CD4-positive, alpha-beta memory T cell (primary cell): ENCODE results near the gene SLC22A17. TPM values are rescaled to one million over a fixed set of nuclear protein-coding genes. Genes with fewer than 3 reads are reported as not detected.

Experiments
- CTCF ChIA-PET: fragments of 350-600 bp; sonication (Branson Sonifier 250); formaldehyde crosslinking; loops from one replicate; lab custom pipeline; 2021; ENCODE audit warnings: inconsistent platforms; ENCODE audit not compliant: partially characterized antibody; lab: Charles Lee
- POLR2A ChIA-PET: fragments of 350-600 bp; sonication (Branson Sonifier 250); formaldehyde crosslinking; loops from one replicate; lab custom pipeline; 2021; ENCODE audit not compliant: partially characterized antibody; lab: Charles Lee
- DNase-seq, 5 donors: peaks; one replicate each; pipeline versions ENCODE4 v3.0.0 to v3.0.0-alpha.2; 2020 to 2022; ENCODE audit warnings: mixed read lengths in 1 of 5
- H3K27ac ChIP-seq: one replicate; pipeline ENCODE4 v1.7.0; 2013; ENCODE audit warnings: low read depth, low read length
- H3K27me3 ChIP-seq: 2 replicates; pipeline ENCODE4 v1.7.0; 2013; ENCODE audit warnings: mild to moderate bottlenecking, low read length, moderate library complexity; ENCODE audit not compliant: insufficient read depth
- H3K36me3 ChIP-seq: 2 replicates; pipeline ENCODE4 v1.7.0; 2013; ENCODE audit warnings: mild to moderate bottlenecking, low read length, moderate library complexity; ENCODE audit not compliant: insufficient read depth
- H3K4me1 ChIP-seq: 2 replicates; pipeline ENCODE4 v1.7.0; 2013; ENCODE audit warnings: mild to moderate bottlenecking, low read length, moderate library complexity; ENCODE audit not compliant: insufficient read depth
- H3K4me3 ChIP-seq, 2 donors: one replicate each; pipeline ENCODE4 v1.7.0; 2013; ENCODE audit warnings: low read length in 2 of 2, mild to moderate bottlenecking in 1 of 2
- H3K9me3 ChIP-seq, 2 donors: one replicate each; pipeline ENCODE4 v1.7.0; 2013; ENCODE audit warnings: low read length in 2 of 2, control low read depth in 1 of 2; ENCODE audit not compliant: control insufficient read depth in 1 of 2
- H3K27ac Mint-ChIP-seq, 7 donors: one replicate each; pipeline ENCODE4 v1.8.0; 2020 to 2021; ENCODE audit warnings: mixed read lengths in 7 of 7, mild to moderate bottlenecking in 6 of 7, inconsistent platforms in 3 of 7, moderate library complexity in 3 of 7
- H3K27me3 Mint-ChIP-seq, 2 donors: one replicate each; pipeline ENCODE4 v1.8.0; 2020 to 2021; ENCODE audit warnings: mixed read lengths in 2 of 2
- H3K36me3 Mint-ChIP-seq, 2 donors: one replicate each; pipeline ENCODE4 v1.8.0; 2020 to 2021; ENCODE audit warnings: mixed read lengths in 2 of 2, inconsistent platforms in 1 of 2, mild to moderate bottlenecking in 1 of 2
- H3K4me1 Mint-ChIP-seq, 4 donors: one replicate each; pipeline ENCODE4 v1.8.0; 2020 to 2021; ENCODE audit warnings: mixed read lengths in 4 of 4, mild to moderate bottlenecking in 1 of 4
- H3K4me3 Mint-ChIP-seq, 8 donors: one replicate each; pipeline ENCODE4 v1.8.0; 2020 to 2021; ENCODE audit warnings: mixed read lengths in 8 of 8, mild to moderate bottlenecking in 7 of 8, moderate library complexity in 6 of 8, inconsistent platforms in 3 of 8
- H3K9me3 Mint-ChIP-seq, 8 donors: one replicate each; pipeline ENCODE4 v1.8.0; 2020 to 2021; ENCODE audit warnings: mixed read lengths in 8 of 8, mild to moderate bottlenecking in 5 of 8, inconsistent platforms in 3 of 8, moderate library complexity in 1 of 8
- intact Hi-C: fragments of 100-400 bp; cut with micrococcal nuclease; formaldehyde crosslinking; loops from one replicate; pipeline ENCODE4 v1.15.1; 2023
- polyA plus RNA-seq, 2 donors: library from polyadenylated mRNA; unstranded; fragments of 300-500 nt; fragmentation: Illumina TruSeq; gene quantifications; one replicate each; pipeline ENCODE4 v1.2.3, GENCODE V29; 2021
- total RNA-seq, 2 experiments: library from RNA; stranded (reverse); gene quantifications; one replicate each; pipeline ENCODE4 v1.2.3, GENCODE V29; 2021

The SLC22A17 gene
- total and polyA plus RNA-seq, 4 experiments from 2014 or later = 2.9 to 21.1 (median 11.9) TPM

GRCh38 chr14:23360496-23360895 is 7.8 kb upstream of the SLC22A17 start:
- peaks cover 20 to 23% of the 10 kb centered on the region in 2 donors for H3K27me3 Mint-ChIP-seq
- Histone ChIP-seq H3K4me3 (no peak overlapping the region), H3K4me1 (no peaks in the 10 kb centered on the region), H3K36me3 (no peaks in the 10 kb centered on the region), H3K27ac (no peak overlapping the region), H3K9me3 (no peaks in the 10 kb centered on the region), H3K27me3 (peaks cover 6% of the 10 kb centered on the region)
- ChIA-PET CTCF (interaction anchor here (1.1 to 1.8 kb wide), 3 partner anchors 9 to 33 kb away, joined by 4 to 7 read pairs (median 4); no protein-coding TSS in a partner anchor), POLR2A (no interaction called here)
- H3K4me1 Mint-ChIP-seq = no peaks in the 10 kb centered on the region
- H3K27ac Mint-ChIP-seq = no peak overlapping the region
- H3K36me3 Mint-ChIP-seq = no peaks in the 10 kb centered on the region
- H3K4me3 Mint-ChIP-seq = no peak overlapping the region
- no peaks in the 10 kb centered on the region for H3K9me3 Mint-ChIP-seq
- DNase-seq = no peak
- intact Hi-C loops = no loop called here

DNA sequence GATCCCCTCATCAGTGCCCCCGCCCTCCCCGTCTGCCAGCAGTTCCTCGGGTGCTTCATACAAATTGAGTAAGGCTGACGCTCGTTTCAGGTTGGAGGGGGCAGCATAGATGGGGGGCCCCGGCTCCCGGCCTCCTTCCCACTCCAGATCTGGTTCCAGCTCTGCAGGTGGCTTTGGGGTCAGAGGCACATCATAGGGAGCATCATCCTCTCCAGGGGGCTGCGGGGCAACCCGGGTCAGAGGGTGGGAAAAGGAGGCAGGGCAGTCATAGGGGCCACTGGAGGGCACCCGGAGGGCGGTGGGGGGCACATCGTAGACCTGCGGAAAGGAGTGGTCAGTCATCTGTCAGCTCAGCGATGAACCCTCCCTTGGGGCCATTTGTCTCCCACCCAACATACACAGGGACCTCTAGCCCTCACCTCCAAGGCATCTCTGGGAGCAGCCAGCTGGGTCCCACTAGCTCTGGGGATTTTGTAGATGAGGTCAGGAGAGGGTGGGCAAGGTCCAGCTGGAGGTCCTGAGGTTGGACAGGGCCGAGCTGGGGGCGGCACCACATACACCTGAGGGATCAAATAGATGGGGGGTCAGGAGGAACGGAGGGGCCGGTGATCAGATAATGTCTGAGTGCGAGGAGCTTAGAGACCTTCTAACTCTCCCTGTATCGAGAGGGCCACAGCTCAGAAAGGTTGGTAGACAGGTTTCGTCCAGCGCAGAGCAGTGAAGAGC is 7.2 kb upstream of the SLC22A17 start:
- Mint-ChIP-seq H3K27ac (no peak overlapping the region), H3K9me3 (no peaks in the 10 kb centered on the region), H3K4me1 (no peaks in the 10 kb centered on the region), H3K4me3 (no peak overlapping the region), H3K36me3 (no peaks in the 10 kb centered on the region), H3K27me3 (peaks cover 23 to 28% of the 10 kb centered on the region in 2 donors)
- ChIA-PET POLR2A (no interaction called here), CTCF (interaction anchor here (1.1 to 1.8 kb wide), 2 partner anchors 10 to 20 kb away, joined by 4 to 7 read pairs; no protein-coding TSS in a partner anchor)
- intact Hi-C loops = no loop called here
- H3K4me1 ChIP-seq = no peaks in the 10 kb centered on the region
- H3K27ac ChIP-seq = no peak overlapping the region
- DNase-seq = no peak
- no peaks in the 10 kb centered on the region for H3K9me3 ChIP-seq
- no peak overlapping the region for H3K4me3 ChIP-seq
- H3K36me3 ChIP-seq = no peaks in the 10 kb centered on the region
- peaks cover 6% of the 10 kb centered on the region for H3K27me3 ChIP-seq

- peaks cover 2% of the 10 kb centered on the region for H3K27me3 ChIP-seq
- no peak overlapping the region for H3K4me3 ChIP-seq
- no peaks in the 10 kb centered on the region for H3K4me1 ChIP-seq
- intact Hi-C loops = no loop called here
- no peaks in the 10 kb centered on the region for H3K9me3 ChIP-seq
- Mint-ChIP-seq H3K4me1 (no peaks in the 10 kb centered on the region), H3K27ac (no peak overlapping the region), H3K4me3 (no peak overlapping the region), H3K36me3 (no peaks in the 10 kb centered on the region), H3K27me3 (peaks cover 21 to 27% of the 10 kb centered on the region in 2 donors), H3K9me3 (no peaks in the 10 kb centered on the region)
- no peak for DNase-seq
- H3K27ac ChIP-seq = no peak overlapping the region
- H3K36me3 ChIP-seq = no peaks in the 10 kb centered on the region
- ChIA-PET POLR2A (no interaction called here), CTCF (no interaction called here)
These were observed 6.5 kb upstream of the SLC22A17 start for GRCh38 chr14:23359167-23359626.

DNA sequence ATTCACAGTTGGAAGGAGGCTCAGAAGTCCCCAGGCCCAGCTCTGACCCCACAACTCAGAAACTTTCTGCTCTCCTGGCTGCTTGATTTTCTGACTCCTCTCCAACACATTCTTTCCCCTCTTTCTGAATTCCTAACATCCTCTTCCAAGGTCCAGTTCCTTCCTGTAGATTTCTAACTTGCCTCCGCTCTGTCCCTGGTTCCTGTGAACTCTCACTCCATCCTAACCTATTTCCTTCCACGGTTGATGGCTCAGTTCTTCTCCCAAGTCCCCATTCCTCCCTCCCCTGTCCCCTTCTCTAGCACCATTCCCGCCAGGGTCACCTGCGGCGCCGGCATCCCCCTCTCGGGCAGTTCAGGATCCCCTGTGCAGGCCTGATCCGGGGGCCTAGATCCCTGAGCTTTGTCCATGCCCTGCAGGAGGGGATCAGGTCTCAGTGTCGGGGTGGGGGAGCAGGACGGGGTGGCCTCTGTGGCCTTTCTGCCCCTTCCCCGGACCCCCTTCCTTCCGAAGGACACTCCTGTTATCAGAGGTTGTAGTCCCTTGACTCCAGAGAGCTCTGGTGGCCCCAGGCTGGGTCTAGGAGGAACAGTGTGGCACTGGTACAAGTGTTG is 6.0 kb upstream of the SLC22A17 start:
- Mint-ChIP-seq H3K27ac (no peak overlapping the region), H3K9me3 (no peaks in the 10 kb centered on the region), H3K36me3 (no peaks in the 10 kb centered on the region), H3K4me1 (peaks cover 0 to 3% (median under 1%) of the 10 kb centered on the region in 4 donors), H3K27me3 (peaks cover 23 to 30% of the 10 kb centered on the region in 2 donors), H3K4me3 (no peak overlapping the region)
- Histone ChIP-seq H3K4me1 (no peaks in the 10 kb centered on the region), H3K27me3 (peaks cover 4% of the 10 kb centered on the region), H3K27ac (no peak overlapping the region), H3K36me3 (no peaks in the 10 kb centered on the region), H3K9me3 (no peaks in the 10 kb centered on the region), H3K4me3 (no peak overlapping the region)
- intact Hi-C loops = no loop called here
- CTCF ChIA-PET = interaction anchor here (1.1 kb wide), 1 partner anchor 32 kb away, joined by 3 read pairs; no protein-coding TSS in a partner anchor
- POLR2A ChIA-PET = no interaction called here
- no peak for DNase-seq

DNA sequence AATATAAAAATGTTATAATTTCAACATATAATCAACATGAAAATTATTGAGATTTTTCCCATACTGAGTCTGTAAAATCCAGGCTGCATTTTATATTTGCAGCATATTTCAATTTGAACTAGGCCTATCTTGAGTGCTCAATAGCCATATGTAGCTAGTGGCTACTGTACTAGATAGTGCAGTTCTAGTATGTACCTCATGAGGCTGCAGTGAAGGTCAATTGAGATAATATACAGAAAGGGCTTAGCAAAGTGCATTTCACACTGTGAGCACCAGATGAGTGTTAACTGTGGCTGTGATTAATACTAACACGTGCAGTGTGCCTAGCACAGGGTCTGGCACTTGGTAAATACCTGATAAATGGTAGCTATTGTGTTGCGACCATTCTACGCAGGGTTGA is 5.4 kb upstream of the SLC22A17 start:
- Histone ChIP-seq H3K4me3 (no peak overlapping the region), H3K9me3 (no peaks in the 10 kb centered on the region), H3K27me3 (peaks cover 4% of the 10 kb centered on the region), H3K36me3 (no peaks in the 10 kb centered on the region), H3K4me1 (no peaks in the 10 kb centered on the region), H3K27ac (no peak overlapping the region)
- DNase-seq = no peak
- Mint-ChIP-seq H3K27me3 (peaks cover 24 to 32% of the 10 kb centered on the region in 2 donors), H3K27ac (no peak overlapping the region), H3K4me3 (no peak overlapping the region), H3K9me3 (no peaks in the 10 kb centered on the region), H3K4me1 (peaks cover 2 to 9% (median 3%) of the 10 kb centered on the region in 4 donors), H3K36me3 (no peaks in the 10 kb centered on the region)
- ChIA-PET CTCF (interaction anchor here (1.1 kb wide), 1 partner anchor 31 kb away, joined by 3 read pairs; no protein-coding TSS in a partner anchor), POLR2A (no interaction called here)
- intact Hi-C loops = no loop called here

GRCh38 chr14:23357261-23357660 is 4.6 kb upstream of the SLC22A17 start:
- no peak overlapping the region for H3K27ac Mint-ChIP-seq
- H3K36me3 Mint-ChIP-seq = no peaks in the 10 kb centered on the region
- CTCF ChIA-PET = interaction anchor here (1.1 kb wide), 1 partner anchor 31 kb away, joined by 3 read pairs; no protein-coding TSS in a partner anchor
- no peak for DNase-seq
- Histone ChIP-seq H3K36me3 (no peaks in the 10 kb centered on the region), H3K4me1 (no peaks in the 10 kb centered on the region), H3K4me3 (no peak overlapping the region), H3K27me3 (peaks cover 4% of the 10 kb centered on the region), H3K9me3 (no peaks in the 10 kb centered on the region), H3K27ac (no peak overlapping the region)
- no peaks in the 10 kb centered on the region for H3K9me3 Mint-ChIP-seq
- POLR2A ChIA-PET = no interaction called here
- H3K4me1 Mint-ChIP-seq = peaks cover 4 to 13% (median 7%) of the 10 kb centered on the region in 4 donors
- no peak overlapping the region for H3K4me3 Mint-ChIP-seq
- peaks cover 27 to 35% of the 10 kb centered on the region in 2 donors for H3K27me3 Mint-ChIP-seq
- intact Hi-C loops = no loop called here

DNA sequence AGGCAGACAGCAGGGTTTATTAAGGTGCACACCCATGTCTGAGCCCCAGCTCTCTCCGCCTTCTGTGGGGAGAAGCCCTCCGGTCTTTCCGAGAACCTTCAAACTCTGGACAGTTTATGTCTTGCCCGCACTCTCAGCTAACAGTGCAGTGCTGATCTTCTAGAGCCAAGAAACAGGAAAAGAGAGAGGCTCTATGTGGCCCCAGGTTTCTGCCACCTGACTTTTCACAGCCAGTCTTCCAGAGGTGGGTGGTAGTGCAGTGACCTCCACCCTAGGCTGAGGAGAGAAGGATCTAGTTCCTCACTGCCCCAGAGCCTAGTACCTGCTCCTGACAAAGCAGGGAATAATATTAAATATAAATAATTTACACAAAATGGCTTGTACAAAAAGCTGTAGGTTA is 4.0 kb upstream of the SLC22A17 start:
- H3K27ac ChIP-seq = no peak overlapping the region
- ChIA-PET POLR2A (no interaction called here), CTCF (no interaction called here)
- no peaks in the 10 kb centered on the region for H3K36me3 ChIP-seq
- intact Hi-C loops = no loop called here
- no peaks in the 10 kb centered on the region for H3K9me3 Mint-ChIP-seq
- no peak for DNase-seq
- H3K4me3 Mint-ChIP-seq = no peak overlapping the region
- peaks cover 4% of the 10 kb centered on the region for H3K27me3 ChIP-seq
- no peak overlapping the region for H3K4me3 ChIP-seq
- H3K4me1 ChIP-seq = peaks cover 4% of the 10 kb centered on the region
- no peaks in the 10 kb centered on the region for H3K9me3 ChIP-seq
- H3K4me1 Mint-ChIP-seq = peaks cover 4 to 13% (median 7%) of the 10 kb centered on the region in 4 donors
- H3K36me3 Mint-ChIP-seq = no peaks in the 10 kb centered on the region
- H3K27me3 Mint-ChIP-seq = peaks cover 27 to 35% of the 10 kb centered on the region in 2 donors
- no peak overlapping the region for H3K27ac Mint-ChIP-seq
